Prostate gland (tissue), 2 donors: Measurements from ENCODE around the gene RBM20.

Experiments used
- POLR2AphosphoS5 ChIP-seq: sonication (generic); formaldehyde crosslinking; IDR thresholded peaks from one replicate; pipeline ENCODE4 v1.6.1; 2017; ENCODE audit warnings: antibody characterized with exemption
- TF ChIP-seq, protein P1 (sequence below), 4 experiments: fragments of 200-600 bp in 2 of 4; fragments of 450-650 bp in 2 of 4; sonication (generic) in 2 of 4; IDR thresholded peaks; 1 replicate in 3 of 4; 2 replicates in 1 of 4; pipeline ENCODE4 v1.5.1; 2016 to 2019; ENCODE audit warnings: antibody characterized with exemption in 4 of 4, mild to moderate bottlenecking in 2 of 4, moderate library complexity in 2 of 4

DNA sequence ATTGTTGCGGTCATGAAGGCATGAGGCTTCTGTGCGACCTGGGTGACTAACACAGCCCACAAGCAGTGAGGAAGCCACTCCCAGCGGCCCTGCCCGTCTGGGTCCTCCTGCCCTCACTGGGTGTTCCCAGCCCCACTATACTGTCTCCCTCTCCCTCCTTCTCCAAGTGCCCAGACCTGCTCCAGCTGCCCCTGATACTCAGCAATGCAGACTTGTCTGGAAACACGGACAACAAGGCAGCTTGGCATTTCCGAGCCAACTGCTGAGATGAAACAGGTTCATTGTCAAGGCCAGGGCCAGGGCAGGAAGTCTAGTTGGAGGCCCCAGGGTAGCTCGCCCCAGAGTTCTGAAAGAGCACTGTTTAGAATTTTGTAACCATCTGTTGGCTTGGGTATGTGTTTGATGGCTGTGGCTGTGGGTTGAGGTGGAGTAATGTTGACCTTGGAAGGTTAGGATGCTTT, 95.7 kb downstream of the RBM20 start:
- TF ChIP-seq, protein P1, sequence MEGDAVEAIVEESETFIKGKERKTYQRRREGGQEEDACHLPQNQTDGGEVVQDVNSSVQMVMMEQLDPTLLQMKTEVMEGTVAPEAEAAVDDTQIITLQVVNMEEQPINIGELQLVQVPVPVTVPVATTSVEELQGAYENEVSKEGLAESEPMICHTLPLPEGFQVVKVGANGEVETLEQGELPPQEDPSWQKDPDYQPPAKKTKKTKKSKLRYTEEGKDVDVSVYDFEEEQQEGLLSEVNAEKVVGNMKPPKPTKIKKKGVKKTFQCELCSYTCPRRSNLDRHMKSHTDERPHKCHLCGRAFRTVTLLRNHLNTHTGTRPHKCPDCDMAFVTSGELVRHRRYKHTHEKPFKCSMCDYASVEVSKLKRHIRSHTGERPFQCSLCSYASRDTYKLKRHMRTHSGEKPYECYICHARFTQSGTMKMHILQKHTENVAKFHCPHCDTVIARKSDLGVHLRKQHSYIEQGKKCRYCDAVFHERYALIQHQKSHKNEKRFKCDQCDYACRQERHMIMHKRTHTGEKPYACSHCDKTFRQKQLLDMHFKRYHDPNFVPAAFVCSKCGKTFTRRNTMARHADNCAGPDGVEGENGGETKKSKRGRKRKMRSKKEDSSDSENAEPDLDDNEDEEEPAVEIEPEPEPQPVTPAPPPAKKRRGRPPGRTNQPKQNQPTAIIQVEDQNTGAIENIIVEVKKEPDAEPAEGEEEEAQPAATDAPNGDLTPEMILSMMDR (IDR thresholded peaks at IDR 0.05), result no peak
- no peak for TF ChIP-seq POLR2AphosphoS5
